Right atrium auricular region (tissue), 2 donors: Measurements from ENCODE around the gene ITGA6. TPM values are rescaled to one million over a fixed set of nuclear protein-coding genes. Genes with fewer than 3 reads are reported as not detected.

Experiments used
- DNase-seq: peaks from one replicate; pipeline ENCODE4 v3.0.0-alpha.2; 2019; ENCODE audit warnings: low spot score
- H3K27ac ChIP-seq, 2 donors: fragments of 200-600 bp; sonication (generic); 1 replicate in 1 of 2; 2 replicates in 1 of 2; pipeline ENCODE4 v1.5.1; 2016 to 2019
- H3K27me3 ChIP-seq, 2 donors: fragments of 200-600 bp; sonication (generic); one replicate each; pipeline versions ENCODE4 v1.5.1 to v1.6.0; 2017 to 2019
- H3K36me3 ChIP-seq: fragments of 200-600 bp; sonication (generic); one replicate; pipeline ENCODE4 v1.5.1; 2016
- H3K4me1 ChIP-seq, 2 donors: fragments of 200-600 bp; sonication (generic); one replicate each; pipeline versions ENCODE4 v1.5.1 to v1.6.0; 2017 to 2019
- H3K4me3 ChIP-seq, 2 donors: fragments of 200-600 bp; sonication (generic); 1 replicate in 1 of 2; 2 replicates in 1 of 2; pipeline ENCODE4 v1.5.1; 2017 to 2019; ENCODE audit warnings: mild to moderate bottlenecking in 1 of 2, moderate library complexity in 1 of 2
- H3K9me3 ChIP-seq, 2 donors: fragments of 200-600 bp; sonication (generic); one replicate each; pipeline ENCODE4 v1.5.1; 2019
- CTCF ChIP-seq, 2 donors: fragments of 200-600 bp; sonication (generic); IDR thresholded peaks; one replicate each; pipeline ENCODE4 v1.5.1; 2019; ENCODE audit warnings: antibody characterized with exemption in 2 of 2
- total RNA-seq, 2 donors: library from RNA; depleted of rRNA; stranded (reverse); fragments of >200 nt; gene quantifications; one replicate each; pipeline ENCODE4 v1.1.0, GENCODE V29; 2016

Gene ITGA6
- 10 to 100 TPM; 31.2 to 54.3 TPM for total RNA-seq

DNA sequence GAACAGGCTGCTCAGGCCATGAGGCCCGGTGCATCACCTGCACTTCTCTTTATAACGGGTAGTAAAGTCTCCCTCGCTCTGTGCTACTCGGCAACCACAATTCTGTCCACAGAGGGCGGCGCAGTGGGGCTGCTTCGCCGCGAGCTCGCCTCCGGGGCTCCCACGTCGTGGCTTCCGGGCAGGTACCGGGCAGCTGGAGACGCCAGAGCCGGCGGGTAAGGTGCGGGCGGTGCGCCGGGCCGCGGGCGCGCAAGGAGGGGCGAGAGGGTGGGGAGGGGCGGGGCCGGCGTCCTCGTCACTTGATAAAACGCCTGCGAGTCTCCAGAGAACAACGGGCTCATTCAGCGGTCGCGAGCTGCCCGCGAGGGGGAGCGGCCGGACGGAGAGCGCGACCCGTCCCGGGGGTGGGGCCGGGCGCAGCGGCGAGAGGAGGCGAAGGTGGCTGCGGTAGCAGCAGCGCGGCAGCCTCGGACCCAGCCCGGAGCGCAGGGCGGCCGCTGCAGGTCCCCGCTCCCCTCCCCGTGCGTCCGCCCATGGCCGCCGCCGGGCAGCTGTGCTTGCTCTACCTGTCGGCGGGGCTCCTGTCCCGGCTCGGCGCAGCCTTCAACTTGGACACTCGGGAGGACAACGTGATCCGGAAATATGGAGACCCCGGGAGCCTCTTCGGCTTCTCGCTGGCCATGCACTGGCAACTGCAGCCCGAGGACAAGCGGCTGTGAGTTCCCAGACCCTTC, at the start of gene ITGA6:
TSS of gene ITGA6 (plus strand) at position 331 of the 734 bp plus-strand sequence.
- H3K4me1 ChIP-seq = peaks cover 0 to 33% of the 10 kb centered on the region in 2 donors

GRCh38 chr2:172380436-172381274, 46.7 kb upstream of the ITGA6 start:
- DNase-seq = no peak
- no peaks in the 10 kb centered on the region for H3K27me3 ChIP-seq
- H3K27ac ChIP-seq = no peak overlapping the region
- no peaks in the 10 kb centered on the region for H3K36me3 ChIP-seq
- H3K4me1 ChIP-seq = peaks cover 0 to 17% of the 10 kb centered on the region in 2 donors
- no peak for TF ChIP-seq CTCF (IDR thresholded peaks at IDR 0.05)
- no peak overlapping the region for H3K4me3 ChIP-seq
- no peaks in the 10 kb centered on the region for H3K9me3 ChIP-seq

More for the DNA sequence above, at the start of gene ITGA6:
- DNase-seq = no peak
- no peaks in the 10 kb centered on the region for H3K9me3 ChIP-seq
- no peaks in the 10 kb centered on the region for H3K36me3 ChIP-seq
- H3K27ac ChIP-seq = peak within 1 kb of the TSS; percentile 80 to 82
- no peaks in the 10 kb centered on the region for H3K27me3 ChIP-seq
- H3K4me3 ChIP-seq = peak within 1 kb of the TSS; percentile 66 to 79
- TF ChIP-seq CTCF (IDR thresholded peaks at IDR 0.05) = peak in 1 of 2 donors; percentile 41

DNA sequence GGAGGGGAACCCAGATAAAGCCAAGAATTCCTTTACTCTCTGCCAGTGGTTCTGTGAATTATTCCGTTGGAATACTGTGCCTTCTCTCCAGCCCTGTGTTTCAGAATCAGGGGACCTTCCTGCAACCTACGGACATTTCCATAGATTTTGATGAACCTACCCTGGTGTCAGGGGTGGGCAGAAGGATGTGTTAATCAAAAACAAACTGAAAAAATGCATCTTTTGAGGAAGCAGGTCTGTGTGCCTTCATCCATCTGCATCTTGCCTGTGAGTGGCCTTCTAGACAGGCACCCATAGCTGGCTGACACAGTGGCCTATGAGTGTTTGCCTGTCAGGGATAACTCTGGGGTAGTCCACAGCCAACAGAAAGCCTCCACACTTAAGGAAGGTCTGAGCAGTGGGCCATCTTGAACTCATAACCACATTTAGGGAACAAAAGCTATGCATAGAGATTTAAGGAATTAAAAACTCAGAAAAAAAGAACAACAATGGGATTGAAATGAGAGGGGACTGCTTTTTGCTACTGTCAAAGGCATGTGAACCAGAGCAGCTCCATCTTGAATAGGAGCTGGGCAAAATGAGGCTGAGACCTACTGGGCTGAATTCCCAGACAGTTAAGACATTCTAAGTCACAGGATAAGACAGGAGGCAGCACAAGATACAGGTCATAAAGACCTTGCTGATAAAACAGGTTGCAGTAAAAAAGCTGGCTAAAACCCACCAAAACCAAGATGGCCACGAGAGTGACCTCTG, 45.9 kb upstream of the ITGA6 start:
- TF ChIP-seq CTCF (IDR thresholded peaks at IDR 0.05) = no peak
- no peaks in the 10 kb centered on the region for H3K27me3 ChIP-seq
- H3K4me1 ChIP-seq = peaks cover 0 to 16% of the 10 kb centered on the region in 2 donors
- no peaks in the 10 kb centered on the region for H3K9me3 ChIP-seq
- H3K27ac ChIP-seq = no peak overlapping the region
- no peak overlapping the region for H3K4me3 ChIP-seq
- DNase-seq = no peak
- H3K36me3 ChIP-seq = no peaks in the 10 kb centered on the region

DNA sequence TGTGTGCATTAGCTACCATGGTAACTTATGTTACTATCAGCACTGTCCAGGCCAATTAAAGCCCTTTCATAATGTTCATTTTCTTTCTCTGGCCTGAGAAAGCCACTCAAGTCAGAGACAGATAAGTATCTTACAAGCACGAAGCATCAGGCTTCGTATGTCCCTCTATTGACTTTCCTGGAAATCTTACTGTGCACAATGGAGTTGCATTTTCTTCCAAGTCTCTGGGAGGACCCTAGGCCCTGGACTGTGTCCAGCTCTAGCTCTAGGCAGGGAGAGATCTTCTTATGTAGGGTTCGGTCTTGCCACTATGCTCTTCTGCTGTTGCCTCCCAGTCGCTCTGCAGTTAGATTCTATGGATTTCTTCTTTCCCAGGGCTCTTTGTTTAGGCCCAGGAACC, 40.0 kb upstream of the ITGA6 start:
- Histone ChIP-seq H3K27me3 (no peaks in the 10 kb centered on the region), H3K27ac (no peak overlapping the region), H3K36me3 (no peaks in the 10 kb centered on the region), H3K4me1 (no peaks in the 10 kb centered on the region), H3K9me3 (no peaks in the 10 kb centered on the region), H3K4me3 (no peak overlapping the region)
- DNase-seq = no peak
- TF ChIP-seq CTCF (IDR thresholded peaks at IDR 0.05) = no peak

DNA sequence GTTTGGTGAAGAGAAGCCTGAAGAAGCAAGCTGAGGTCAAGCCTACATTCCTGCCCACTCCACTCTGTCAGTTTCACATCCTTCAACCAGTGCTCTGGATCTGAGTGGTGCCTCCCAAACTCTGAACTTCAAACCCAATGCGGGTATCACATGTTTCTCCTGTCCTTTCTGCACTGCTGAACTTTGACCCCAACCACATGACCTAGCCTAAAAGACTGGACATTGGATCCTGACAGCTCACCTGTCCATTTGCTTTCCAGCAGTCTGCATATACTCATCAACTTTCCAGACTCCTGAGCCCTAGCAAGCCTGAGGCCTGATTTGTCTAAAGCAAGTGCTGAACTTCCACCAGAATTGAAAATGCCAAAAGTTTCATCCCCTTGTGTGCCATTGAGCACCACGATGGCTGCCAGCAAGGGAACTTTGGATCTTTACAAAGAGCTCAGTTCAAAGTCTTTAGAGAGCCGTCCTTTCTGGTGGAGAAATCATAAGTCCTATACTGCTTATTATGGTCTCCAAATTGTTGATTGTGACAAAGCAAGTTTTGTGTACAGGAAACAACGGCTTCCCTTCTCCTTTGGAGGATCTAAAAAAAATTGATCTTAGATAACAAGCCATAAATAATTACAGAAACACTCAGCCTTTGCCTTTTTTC, 37.6 kb upstream of the ITGA6 start:
- DNase-seq = no peak
- H3K27ac ChIP-seq = no peak overlapping the region
- H3K4me3 ChIP-seq = no peak overlapping the region
- TF ChIP-seq CTCF (IDR thresholded peaks at IDR 0.05) = no peak
- H3K27me3 ChIP-seq = no peaks in the 10 kb centered on the region
- peaks cover 0 to 11% of the 10 kb centered on the region in 2 donors for H3K4me1 ChIP-seq
- no peaks in the 10 kb centered on the region for H3K36me3 ChIP-seq
- no peaks in the 10 kb centered on the region for H3K9me3 ChIP-seq
